Mucosa of gallbladder (tissue), 1 donor: Measurements from ENCODE around the gene CRTC1. TPM values are rescaled to one million over a fixed set of nuclear protein-coding genes. Genes with fewer than 3 reads are reported as not detected.

Source experiments
- DNase-seq: peaks from one replicate; pipeline ENCODE4 v3.0.0-alpha.2; 2020; ENCODE audit warnings: low spot score
- total RNA-seq: library from RNA; stranded (reverse); gene quantifications from one replicate; pipeline ENCODE4 v1.2.1, GENCODE V29; 2021
- donor health status: DM: no; HTN: no; CAD: no.

CRTC1 gene
- total RNA-seq, 1 donor from 2014 or later, result 23.6 TPM

DNA sequence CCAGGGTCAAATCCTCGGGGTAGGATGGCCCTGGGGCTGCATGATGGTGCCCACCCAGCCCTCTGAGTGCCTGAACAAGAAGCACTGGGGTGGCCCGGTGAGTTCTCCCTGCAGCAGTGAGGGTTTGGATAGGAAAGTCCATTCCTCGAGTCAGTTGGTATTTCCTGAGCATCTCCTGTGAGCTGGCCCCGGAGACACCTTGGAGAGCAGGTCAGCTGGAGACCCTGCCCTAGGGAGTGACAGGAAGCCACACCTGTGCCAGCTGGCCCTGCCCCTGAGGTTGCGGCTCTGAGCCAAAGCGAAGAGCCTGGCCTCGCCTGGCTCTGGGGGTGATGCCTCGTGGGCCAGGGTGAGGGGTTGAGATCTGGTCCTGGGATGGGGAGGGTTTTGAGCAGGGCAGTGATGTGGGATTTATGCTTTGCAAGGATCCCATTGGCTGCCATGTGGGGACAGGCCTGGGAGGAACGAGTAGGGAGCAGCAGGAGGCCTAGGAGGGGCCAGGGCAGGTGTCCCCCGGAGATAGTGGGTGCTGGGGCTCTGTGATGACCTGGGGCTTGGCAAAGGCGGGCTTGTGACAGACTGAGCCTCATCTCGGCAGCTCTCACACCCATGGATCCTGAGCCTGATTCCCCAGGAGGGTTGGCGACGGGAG, 16.0 kb downstream of the CRTC1 start:
- DNase-seq, result no peak

DNA sequence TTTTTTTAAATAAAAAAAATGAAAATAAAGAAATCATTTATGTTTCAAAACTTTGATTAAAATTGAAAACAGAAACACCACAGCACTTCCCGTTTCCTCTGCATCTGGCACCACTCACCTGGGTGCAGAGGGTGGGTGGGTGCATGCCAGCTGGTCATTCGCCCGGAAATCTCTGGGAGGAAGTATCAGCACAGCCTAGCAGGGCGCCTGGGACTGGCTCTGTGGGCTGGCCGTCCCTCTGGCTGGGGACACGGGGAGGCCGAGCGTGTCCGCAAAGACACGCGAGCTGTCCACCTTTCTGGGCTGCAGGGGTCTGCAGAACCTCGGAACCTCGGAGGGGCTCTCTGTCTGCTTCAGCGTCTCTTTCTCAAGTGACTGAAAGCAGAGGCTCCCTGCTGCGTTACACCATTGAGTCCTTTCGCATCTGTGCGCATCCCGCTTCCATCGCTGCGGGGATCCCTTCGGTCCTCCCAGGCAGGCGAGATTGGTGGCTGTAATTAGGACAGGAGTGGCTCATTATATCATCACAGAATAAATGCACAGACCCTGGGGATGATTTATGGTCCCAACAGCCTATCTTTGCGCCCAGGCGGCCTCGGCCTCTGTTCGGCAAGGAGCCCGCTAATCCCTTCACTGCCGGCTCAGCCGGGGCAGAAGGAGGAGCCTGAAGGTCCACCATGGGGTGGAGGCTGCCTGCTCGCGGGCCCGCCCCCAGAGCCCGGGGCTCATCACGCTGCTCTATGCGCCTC, 17.2 kb downstream of the CRTC1 start:
- peak; percentile 80 for DNase-seq

GRCh38 chr19:18701250-18701608, 17.7 kb downstream of the CRTC1 start:
- DNase-seq, result no peak

DNA sequence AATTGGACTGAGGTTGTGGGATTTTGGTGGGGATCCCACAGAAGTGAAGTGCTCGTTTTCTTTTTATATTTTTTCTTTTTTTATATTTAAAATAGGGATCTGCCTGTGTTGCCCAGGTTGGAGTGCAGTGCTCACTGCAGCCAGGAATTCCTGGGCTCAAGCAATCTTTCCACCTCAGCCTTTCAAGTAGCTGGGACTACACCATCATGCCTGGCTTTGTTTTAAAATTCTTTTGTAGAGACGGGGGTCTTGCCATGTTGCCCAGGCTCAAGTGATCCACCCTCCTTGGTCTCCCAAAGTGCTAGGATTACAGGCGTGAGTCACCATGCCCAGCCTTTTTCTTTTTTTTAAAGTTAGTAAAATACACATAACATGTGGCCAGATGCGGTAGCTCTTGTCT, 20.6 kb downstream of the CRTC1 start:
- no peak for DNase-seq

- DNase-seq, result no peak
Measured at GRCh38 chr19:18704971-18705370, 21.5 kb downstream of the CRTC1 start.

GRCh38 chr19:18708452-18709231, 25.2 kb downstream of the CRTC1 start:
- DNase-seq, result no peak

GRCh38 chr19:18709546-18709945, 26.1 kb downstream of the CRTC1 start:
- DNase-seq, result no peak

DNA sequence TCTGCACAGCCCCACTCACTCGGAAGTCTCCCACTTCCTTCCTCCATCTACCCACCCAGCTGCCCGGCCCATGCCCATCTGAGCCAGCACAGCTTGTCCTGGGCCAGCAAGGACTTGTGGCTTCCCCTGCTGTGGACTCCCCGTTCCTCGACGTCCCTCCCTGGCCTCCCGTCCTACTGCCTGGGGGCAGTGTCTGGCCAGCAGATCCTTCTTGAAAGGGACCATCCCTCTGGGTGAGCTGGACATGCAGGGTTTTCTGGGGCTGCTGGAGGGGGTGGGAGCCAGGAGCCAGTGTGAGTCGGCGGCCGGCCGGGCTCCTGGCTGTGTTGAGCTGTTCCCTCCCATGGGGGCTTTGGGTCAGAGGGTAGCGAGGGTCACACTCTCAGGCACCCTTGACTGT, 26.7 kb downstream of the CRTC1 start:
- no peak for DNase-seq

DNA sequence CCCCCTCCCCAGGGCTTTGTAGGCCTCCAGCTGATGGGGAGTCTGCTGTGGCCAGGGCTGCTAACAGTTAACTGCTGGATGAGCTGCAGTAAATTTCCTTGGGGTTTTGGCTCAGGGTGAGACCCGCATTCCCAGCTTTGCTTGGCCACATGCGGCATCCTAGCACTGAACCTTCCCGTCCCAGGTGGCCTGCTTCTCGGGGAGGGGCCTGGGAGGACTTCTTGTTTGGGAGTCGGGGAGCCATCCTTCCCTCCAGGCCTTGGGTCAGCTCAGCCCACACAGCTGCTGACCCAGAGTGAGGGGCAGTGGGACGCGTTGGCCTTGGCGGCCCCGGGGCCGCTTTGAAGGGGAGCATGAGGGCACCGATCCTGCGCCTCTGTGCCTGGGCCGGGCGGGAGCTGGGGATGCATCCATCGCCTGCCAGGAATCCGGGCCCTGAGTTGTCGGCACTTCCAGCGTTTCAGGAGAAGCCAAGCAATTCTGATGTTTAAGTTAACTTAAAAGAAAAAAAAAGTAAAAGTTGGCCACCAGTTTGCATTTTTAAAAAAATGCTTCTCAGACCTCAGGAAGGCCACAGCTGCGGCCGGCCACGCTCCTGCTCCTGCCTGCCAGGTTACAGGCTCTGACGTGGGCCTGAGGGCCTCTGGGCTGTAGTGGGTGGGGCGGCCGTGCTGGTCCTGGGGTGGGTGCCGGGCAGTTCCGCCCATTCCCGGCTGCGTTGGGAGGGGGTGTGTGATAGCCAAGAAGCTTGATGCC, 27.7 kb downstream of the CRTC1 start:
- peak; percentile 55 for DNase-seq

GRCh38 chr19:18711893-18712292, 28.4 kb downstream of the CRTC1 start:
- DNase-seq, result no peak

DNA sequence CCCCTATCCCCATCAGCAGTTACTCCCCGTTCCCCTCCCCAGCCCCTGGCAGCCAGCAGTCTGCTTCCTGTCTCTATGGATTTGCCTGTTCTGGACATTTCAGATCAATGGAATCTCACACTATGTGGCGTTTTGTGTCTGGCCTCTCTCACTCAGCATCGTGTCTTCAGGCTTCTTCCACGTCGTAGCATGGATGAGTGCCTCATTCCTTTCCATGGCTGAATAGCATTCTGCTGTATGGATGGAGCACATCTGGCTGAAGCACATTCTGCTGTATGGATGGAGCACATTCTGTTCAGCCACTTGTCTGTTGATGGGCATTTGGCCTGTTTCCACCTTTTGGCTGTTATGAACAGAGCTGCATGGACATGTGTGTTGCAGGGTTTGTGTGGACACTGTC, 29.5 kb downstream of the CRTC1 start:
- peak; percentile 45 for DNase-seq

DNA sequence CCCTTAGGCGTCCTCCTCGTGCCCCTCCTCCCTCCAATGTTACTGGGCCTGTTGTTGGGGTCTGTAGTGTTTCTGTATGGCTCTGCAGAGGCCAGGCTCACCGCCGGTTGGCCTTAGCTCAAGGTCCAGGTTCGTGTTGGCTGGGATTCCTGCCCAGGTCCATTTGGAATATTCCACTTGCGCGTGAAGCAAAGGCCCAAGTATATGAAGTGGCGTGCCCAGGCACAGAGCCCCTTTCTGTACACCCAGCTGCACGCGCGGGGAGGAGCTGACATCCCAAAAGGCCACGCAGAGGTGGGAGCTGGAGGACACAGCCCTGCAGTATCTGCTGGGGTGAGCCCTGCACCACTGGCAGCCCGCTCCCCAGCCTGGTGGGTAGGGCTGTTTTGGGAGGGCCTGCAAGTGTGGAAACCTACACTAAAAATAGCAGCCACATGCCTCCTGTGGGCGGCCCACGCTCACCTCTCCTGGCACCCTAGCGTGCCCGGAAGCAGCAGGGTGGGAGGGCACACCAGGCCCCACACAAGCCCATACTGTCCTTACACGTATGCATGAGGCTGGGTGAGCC, 30.2 kb downstream of the CRTC1 start:
- DNase-seq, result no peak

GRCh38 chr19:18715416-18715815, 31.9 kb downstream of the CRTC1 start:
- no peak for DNase-seq

DNA sequence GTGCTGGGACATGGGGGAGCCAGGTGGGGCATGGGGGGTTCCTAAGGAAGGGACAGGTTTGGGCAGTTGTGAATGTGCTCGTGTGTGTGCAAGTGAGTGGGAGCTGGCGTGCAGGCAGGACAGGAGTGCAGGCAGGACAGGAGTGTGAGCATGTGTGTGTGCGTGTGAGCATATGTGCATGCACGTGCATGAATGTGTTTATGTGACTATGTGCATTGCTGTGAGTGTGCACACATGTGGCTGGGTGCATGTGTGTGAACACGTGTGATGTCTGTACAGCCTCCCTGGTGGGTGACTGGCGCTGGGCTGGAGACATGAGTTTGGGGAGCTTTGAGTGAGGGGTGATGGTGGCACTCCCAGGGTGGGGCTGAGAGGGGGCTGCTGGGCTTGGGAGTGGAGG, 33.4 kb downstream of the CRTC1 start:
- DNase-seq, result no peak

DNA sequence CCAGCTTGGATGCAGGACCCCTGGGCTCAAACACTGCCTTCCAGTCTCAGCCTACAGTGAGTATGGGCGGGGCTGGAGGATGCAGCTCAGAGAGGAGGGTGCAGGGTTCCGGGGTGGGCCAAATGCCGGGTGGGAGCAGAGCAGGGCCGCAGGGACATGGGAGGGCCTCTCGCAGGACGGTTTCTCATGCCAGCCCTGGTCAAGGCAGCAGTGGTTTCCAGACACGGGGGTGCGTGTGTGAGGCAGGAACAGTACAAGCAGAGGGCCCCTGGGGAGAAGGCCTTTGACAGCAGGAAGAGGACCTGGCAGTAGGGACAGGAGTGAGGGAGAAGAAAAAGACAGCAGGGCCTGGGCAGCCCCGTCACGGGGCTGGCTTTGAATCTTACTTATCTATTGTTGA, 34.1 kb downstream of the CRTC1 start:
- DNase-seq, result no peak

DNA sequence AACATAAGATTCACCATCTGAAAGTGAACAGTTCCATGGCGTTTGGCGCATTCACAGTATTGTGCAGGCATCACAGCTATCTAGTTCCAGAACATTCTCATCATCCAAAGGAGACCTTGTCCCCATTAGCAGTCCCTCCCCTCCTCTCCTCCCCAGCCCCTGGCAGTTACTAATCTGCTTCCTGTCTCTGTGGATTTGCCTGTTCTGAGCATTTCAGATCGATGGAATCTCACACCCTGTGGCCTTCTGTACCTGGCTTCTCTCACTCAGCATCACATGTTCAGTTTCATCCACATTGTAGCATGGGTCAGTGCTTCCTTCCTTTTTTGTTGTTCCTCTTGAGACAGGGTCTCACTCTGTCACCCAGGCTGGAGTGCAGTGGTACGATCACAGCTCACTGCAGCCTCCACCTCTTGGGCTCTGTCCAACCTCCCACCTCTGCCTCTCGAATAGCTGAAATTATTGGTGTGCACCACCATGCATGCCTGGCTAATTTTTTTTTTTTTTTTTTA, 34.6 kb downstream of the CRTC1 start:
- no peak for DNase-seq

DNA sequence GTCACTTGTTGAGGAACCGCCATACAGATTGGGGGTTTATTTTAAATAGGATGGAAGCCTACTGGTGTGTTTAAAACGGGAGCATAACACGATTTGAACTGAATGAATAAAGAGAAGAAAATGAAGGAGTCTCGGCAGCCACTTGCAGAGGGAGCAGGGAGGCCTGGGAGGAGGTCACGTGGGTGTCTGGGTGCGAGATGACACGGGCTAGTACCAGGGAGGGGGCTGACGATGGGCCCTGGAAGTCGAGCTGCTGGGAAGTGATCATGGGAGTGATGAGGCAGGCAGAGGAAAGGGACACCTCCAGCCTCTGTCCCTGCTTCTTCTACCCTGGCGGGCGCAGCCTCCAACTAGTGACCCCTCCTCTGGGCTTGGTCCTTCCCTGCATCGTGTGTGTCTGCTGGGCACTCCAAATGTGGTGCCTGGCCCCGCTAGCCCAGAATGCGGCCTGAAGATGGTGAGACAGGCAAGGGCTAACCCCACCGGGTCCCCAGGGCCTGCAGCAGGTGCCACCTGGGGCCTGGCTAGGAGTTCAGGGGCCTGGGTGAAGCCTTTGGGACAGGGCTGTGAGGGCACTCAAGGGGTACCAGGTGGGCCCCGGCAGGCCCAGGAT, 35.5 kb downstream of the CRTC1 start:
- DNase-seq, result no peak

DNA sequence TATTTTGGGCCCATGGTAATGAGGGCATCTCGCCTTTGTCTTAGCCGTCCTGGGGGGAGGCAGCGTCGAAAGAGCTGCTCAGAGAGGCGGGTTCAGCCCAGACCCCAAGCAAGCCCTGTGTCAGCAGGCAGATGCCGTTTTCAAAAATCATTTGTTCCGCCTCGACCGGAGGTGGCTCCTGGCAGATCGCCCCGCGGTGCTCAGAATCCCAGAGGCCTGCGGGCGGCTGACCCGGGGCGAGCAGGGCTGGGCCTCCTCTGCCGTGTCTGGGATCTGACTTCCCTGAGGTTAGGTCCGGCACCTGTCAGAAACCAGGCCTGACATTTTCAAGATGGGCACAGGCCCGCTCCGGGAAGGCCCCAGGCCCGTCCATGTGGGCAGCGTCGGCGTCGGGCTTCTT, 36.1 kb downstream of the CRTC1 start:
- no peak for DNase-seq

DNA sequence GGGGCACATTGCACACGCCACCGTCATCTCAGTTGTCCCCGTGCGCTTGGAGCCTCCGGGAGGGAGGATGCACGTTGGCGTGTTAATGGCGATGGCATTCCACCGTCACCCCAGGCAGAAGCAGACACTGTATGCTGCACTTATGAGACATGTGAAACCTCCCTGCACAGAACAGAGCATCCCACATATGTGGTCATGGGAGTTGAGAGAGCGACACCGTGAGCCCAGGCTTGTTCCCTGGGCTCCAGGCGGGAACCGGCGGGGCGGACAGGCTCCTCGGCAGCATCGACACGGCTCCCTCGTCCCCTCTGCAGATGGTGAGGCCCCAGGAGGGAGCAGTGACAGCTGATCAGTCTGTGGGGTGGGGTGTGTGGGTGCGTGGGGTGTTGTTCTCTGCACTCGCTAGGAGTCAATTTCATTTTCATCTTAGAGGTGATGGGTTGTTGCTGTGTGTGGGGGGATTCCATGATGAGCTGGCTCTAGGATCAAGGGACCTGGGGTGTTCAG, 40.4 kb downstream of the CRTC1 start:
- no peak for DNase-seq

DNA sequence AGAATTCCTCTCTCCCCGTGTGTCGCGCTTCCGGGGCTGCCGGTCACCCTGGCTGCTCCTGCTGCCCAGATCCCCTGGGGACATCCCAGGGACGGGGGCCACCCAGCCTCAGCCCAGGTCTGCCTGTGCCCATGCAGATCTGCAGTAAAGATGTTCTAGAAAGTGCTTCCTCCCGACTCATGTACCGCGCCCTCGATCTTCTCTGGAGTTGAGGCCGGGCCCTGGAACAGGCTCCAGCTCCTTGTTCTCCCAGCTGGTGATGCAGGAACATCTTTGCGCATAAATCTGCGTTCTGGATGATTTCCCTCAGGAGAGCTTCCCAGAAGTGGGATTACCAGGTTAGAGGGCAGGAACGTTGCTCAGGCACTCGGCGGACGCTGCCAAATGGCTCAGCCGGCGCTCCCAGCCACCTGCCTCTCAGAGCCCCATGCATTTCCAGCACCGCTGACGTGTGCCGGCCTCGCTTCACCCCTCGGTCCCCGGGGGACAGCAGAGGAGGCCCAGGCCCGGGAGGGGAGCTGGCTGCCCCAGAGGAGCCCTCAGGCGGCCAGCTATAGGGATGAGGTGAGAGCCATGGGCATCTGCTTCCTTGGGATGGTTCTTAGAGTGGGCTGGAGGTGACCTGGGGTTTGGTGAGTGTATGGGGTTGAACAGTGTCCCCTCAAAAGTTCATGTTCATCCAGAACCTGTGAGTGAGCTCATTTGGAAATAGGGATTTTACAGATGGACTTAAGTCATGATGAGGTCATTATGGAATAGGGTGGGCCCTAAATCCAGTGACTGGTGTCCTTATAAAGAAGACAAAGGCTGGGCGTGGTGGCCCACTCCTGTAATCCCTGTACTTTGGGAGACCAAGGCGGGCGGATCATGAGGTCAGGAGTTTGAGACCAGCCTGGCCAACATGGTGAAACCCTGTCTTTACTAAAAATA, 42.6 kb downstream of the CRTC1 start:
- DNase-seq, result no peak
